ENCODE data around the gene CDCP2. TPM values are rescaled to one million over a fixed set of nuclear protein-coding genes. Genes with fewer than 3 reads are reported as not detected.
"Not testable (repeated sequence)": the region's sequence is repeated elsewhere in the genome, so short reads cannot be mapped to it uniquely, and the experiment has no call there.

CDCP2 gene
- total RNA-seq, 2 experiments from 2014 or later, result 0.11 to 0.20 TPM

DNA sequence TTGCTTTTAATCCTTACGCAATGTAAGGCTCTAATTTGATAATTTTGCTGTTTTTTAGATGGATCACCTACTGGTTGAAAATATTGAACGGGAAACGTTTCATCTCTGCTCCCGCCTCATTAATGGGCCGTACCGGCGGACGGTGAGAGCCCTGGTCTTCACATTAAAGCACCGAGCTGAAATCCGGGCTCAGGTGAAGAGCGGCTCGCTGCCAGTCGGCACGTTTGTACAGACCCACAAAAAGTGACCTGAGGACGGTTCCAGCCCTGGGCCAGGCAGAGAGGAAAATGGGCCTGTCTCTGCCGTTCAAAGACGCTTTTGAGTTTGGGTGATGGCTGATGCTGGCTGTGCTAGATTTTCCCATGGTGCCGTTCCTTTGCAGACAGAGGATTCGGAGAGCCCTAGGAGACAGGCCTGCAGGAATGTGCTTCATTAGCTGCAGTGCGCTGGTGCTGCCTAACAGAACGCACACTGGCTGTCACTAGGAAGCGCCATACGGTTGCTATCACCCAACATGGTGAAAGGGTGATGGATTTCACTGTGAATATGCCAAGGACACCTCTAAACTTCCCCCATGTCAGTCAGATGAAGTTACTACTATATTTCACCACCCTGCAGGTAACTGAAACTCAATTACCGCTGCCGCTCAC is 56.4 kb downstream of the CDCP2 start:
- no peak overlapping the region for H3K4me3 Mint-ChIP-seq
- no peaks in the 10 kb centered on the region for H3K4me1 Mint-ChIP-seq
- no peak overlapping the region for H3K27ac Mint-ChIP-seq
- no peaks in the 10 kb centered on the region for H3K27me3 Mint-ChIP-seq
- peaks cover 28% of the 10 kb centered on the region for H3K36me3 Mint-ChIP-seq
- H3K9me3 Mint-ChIP-seq, result no peaks in the 10 kb centered on the region
- POLR2A ChIA-PET, result no interaction called here
- no peak for DNase-seq
- no peak for ATAC-seq (ENCODE audit: low read depth)

- ATAC-seq (ENCODE audit: low read depth) (no peak), DNase-seq (no peak)
- H3K9me3 Mint-ChIP-seq, result no peaks in the 10 kb centered on the region
- peaks cover 25% of the 10 kb centered on the region for H3K36me3 Mint-ChIP-seq
- no peak overlapping the region for H3K4me3 Mint-ChIP-seq
- H3K27me3 Mint-ChIP-seq, result no peaks in the 10 kb centered on the region
- H3K27ac Mint-ChIP-seq, result no peak overlapping the region
- POLR2A ChIA-PET, result no interaction called here
- no peaks in the 10 kb centered on the region for H3K4me1 Mint-ChIP-seq
Measured at GRCh38 chr1:54095546-54096226, 57.1 kb downstream of the CDCP2 start.

- H3K4me1 Mint-ChIP-seq; POLR2A ChIA-PET; DNase-seq; ATAC-seq (ENCODE audit: low read depth); H3K27ac Mint-ChIP-seq; H3K9me3 Mint-ChIP-seq; H3K4me3 Mint-ChIP-seq; H3K27me3 Mint-ChIP-seq: not testable (repeated sequence)
- H3K36me3 Mint-ChIP-seq, result peaks cover 20% of the 10 kb centered on the region
Measured at GRCh38 chr1:54094730-54095105, 58.1 kb downstream of the CDCP2 start.

GRCh38 chr1:54094001-54094729 is 58.6 kb downstream of the CDCP2 start:
- H3K9me3 Mint-ChIP-seq, result no peaks in the 10 kb centered on the region
- ATAC-seq (ENCODE audit: low read depth) (no peak), DNase-seq (no peak)
- peaks cover 21% of the 10 kb centered on the region for H3K36me3 Mint-ChIP-seq
- no peaks in the 10 kb centered on the region for H3K27me3 Mint-ChIP-seq
- POLR2A ChIA-PET, result no interaction called here
- H3K27ac Mint-ChIP-seq, result no peak overlapping the region
- H3K4me1 Mint-ChIP-seq, result no peaks in the 10 kb centered on the region
- H3K4me3 Mint-ChIP-seq, result no peak overlapping the region

- Mint-ChIP-seq H3K9me3 (no peaks in the 10 kb centered on the region), H3K27me3 (no peaks in the 10 kb centered on the region), H3K36me3 (peaks cover 11% of the 10 kb centered on the region), H3K27ac (no peak overlapping the region), H3K4me1 (peaks cover 3% of the 10 kb centered on the region), H3K4me3 (no peak overlapping the region)
- DNase-seq (no peak), ATAC-seq (ENCODE audit: low read depth) (no peak)
- POLR2A ChIA-PET, result no interaction called here
Measured at GRCh38 chr1:54091666-54092065, 61.1 kb downstream of the CDCP2 start.

- no peaks in the 10 kb centered on the region for H3K9me3 Mint-ChIP-seq
- no peaks in the 10 kb centered on the region for H3K27me3 Mint-ChIP-seq
- ATAC-seq (ENCODE audit: low read depth) (no peak), DNase-seq (no peak)
- peaks cover 3% of the 10 kb centered on the region for H3K4me1 Mint-ChIP-seq
- peaks cover 6% of the 10 kb centered on the region for H3K36me3 Mint-ChIP-seq
- POLR2A ChIA-PET, result no interaction called here
- no peak overlapping the region for H3K27ac Mint-ChIP-seq
- no peak overlapping the region for H3K4me3 Mint-ChIP-seq
Measured at GRCh38 chr1:54088385-54088784, 64.4 kb downstream of the CDCP2 start.

DNA sequence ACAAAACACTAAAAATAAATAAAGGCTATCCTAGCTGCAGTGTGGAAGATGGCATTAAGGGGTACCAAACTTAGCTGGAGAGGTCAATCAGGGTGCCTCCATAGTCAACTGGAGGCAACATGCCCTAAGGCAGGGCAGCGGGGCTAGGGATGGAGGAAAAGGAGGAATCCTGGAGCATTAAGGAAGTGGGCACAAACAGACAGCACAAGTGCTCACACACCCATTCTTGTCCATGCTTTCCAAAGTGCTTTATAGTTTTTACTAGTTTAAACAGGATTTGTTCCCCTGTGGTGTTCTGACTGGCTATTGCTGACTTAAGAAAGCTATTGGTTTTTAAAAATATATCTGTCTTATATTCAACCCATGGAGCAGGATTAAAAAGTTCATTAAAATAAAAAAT is 66.0 kb downstream of the CDCP2 start:
- no peaks in the 10 kb centered on the region for H3K9me3 Mint-ChIP-seq
- POLR2A ChIA-PET, result no interaction called here
- no peak overlapping the region for H3K4me3 Mint-ChIP-seq
- DNase-seq, result no peak
- ATAC-seq (ENCODE audit: low read depth), result no peak
- no peak overlapping the region for H3K27ac Mint-ChIP-seq
- H3K4me1 Mint-ChIP-seq, result peaks cover 3% of the 10 kb centered on the region
- H3K36me3 Mint-ChIP-seq, result peaks cover 4% of the 10 kb centered on the region
- H3K27me3 Mint-ChIP-seq, result no peaks in the 10 kb centered on the region

- Mint-ChIP-seq H3K4me1 (peaks cover 6% of the 10 kb centered on the region), H3K27ac (no peak overlapping the region), H3K9me3 (no peaks in the 10 kb centered on the region), H3K36me3 (peaks cover 3% of the 10 kb centered on the region), H3K27me3 (no peaks in the 10 kb centered on the region), H3K4me3 (no peak overlapping the region)
- POLR2A ChIA-PET, result no interaction called here
- no peak for ATAC-seq (ENCODE audit: low read depth)
- no peak for DNase-seq
Measured at GRCh38 chr1:54084794-54085193, 68.0 kb downstream of the CDCP2 start.

Other genes starting within 250 kb of the CDCP2 start
- gene IFT25, start 207.3 kb downstream of the CDCP2 start, total RNA-seq, result 10 to 100 TPM; 76.7 to 81.6 TPM
- gene LRRC42, start 206.7 kb downstream of the CDCP2 start, total RNA-seq, result 10 to 100 TPM; 18.8 to 20.2 TPM
- not detected for gene LDLRAD1, start 134.8 kb downstream of the CDCP2 start, total RNA-seq
- 100 to 1,000 TPM; 182 to 192 TPM for gene TMEM59, start 99.8 kb downstream of the CDCP2 start, total RNA-seq
- gene TCEANC2, start 99.4 kb downstream of the CDCP2 start, total RNA-seq, result 10 to 100 TPM; 11.7 to 13.5 TPM
- 10 to 100 TPM; 11.6 to 13.3 TPM for gene CYB5RL, start 47.0 kb upstream of the CDCP2 start, total RNA-seq
- 10 to 100 TPM; 71.8 to 81.6 TPM for gene MRPL37, start 47.2 kb upstream of the CDCP2 start, total RNA-seq

All from activated naive CD8-positive, alpha-beta T cell treated with anti-CD3 and anti-CD28 coated beads, Interleukin-2, amount 10 ng/mL, durations not matched to agents 7 days and 5 days (primary cell).